Measurements from ENCODE around the gene PES1.

DNA sequence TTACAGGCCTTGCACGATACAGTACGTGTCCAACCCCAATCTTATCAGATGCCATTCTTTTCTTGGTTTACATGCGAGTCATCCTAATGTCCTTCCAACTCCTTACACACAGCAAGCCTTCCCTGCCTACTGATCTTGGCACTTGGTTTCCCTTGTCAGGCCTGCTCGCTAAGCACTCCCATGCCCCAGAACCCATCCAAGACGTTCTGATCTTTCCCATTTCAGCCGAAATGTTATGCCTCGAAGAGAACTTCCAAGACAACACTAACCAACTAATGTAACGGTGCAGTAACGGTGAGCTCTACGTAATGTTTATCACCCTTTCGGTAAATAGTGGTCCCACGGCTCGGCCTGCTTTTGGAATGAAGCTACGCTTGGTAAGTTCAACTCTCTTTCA, 521 bp downstream of the PES1 start:
- TF ChIP-seq POLR2A (IDR thresholded peaks at IDR 0.05; ENCODE audit: low read depth) (no peak), EP300 (IDR thresholded peaks at IDR 0.05) (no peak)
- TF ChIP-seq, protein P1, sequence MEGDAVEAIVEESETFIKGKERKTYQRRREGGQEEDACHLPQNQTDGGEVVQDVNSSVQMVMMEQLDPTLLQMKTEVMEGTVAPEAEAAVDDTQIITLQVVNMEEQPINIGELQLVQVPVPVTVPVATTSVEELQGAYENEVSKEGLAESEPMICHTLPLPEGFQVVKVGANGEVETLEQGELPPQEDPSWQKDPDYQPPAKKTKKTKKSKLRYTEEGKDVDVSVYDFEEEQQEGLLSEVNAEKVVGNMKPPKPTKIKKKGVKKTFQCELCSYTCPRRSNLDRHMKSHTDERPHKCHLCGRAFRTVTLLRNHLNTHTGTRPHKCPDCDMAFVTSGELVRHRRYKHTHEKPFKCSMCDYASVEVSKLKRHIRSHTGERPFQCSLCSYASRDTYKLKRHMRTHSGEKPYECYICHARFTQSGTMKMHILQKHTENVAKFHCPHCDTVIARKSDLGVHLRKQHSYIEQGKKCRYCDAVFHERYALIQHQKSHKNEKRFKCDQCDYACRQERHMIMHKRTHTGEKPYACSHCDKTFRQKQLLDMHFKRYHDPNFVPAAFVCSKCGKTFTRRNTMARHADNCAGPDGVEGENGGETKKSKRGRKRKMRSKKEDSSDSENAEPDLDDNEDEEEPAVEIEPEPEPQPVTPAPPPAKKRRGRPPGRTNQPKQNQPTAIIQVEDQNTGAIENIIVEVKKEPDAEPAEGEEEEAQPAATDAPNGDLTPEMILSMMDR (IDR thresholded peaks at IDR 0.05), result no peak

All from esophagus muscularis mucosa (tissue), 4 donors.